Measurements from ENCODE around the gene TMED10.

The TMED10 gene

GRCh38 chr14:75158843-75159614 lies 17.4 kb downstream of the TMED10 start:
- Histone ChIP-seq H3K27ac (no peak overlapping the region), H3K79me2 (peaks cover 64% of the 10 kb centered on the region), H3K4me1 (peaks cover 9% of the 10 kb centered on the region), H3K4me3 (ENCODE audit: low read depth, low read length) (no peak overlapping the region), H3K9me3 (ENCODE audit: control insufficient read depth, low read length) (no peaks in the 10 kb centered on the region), H3K36me3 (ENCODE audit: control insufficient read depth, insufficient read depth, low read length) (no peaks in the 10 kb centered on the region), H2AFZ (no peak overlapping the region), H3K4me2 (ENCODE audit: low read length) (no peak overlapping the region), H3K9ac (no peak overlapping the region), H3K27me3 (ENCODE audit: control insufficient read depth, insufficient read depth, low read length) (no peaks in the 10 kb centered on the region)
- no peak for TF ChIP-seq CTCF (IDR thresholded peaks at IDR 0.05)

DNA sequence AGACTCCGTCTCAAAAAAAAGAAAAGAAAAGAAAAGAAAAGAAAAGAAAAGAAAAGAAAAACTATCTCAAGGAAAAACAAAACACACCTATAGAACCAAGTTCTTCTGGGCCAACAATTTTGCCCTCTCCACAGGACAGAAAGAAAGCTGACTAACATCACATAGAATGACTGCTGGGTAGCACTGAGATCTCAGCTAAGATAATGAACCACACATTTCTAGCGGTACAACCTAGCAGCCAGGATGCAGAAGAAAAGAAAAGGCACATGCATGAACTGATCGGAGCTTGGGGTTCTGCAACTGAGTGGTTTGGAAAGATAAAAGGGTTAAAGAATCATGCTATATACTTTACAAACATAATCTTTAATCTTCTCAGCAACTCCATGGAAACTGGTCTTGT lies 19.5 kb downstream of the TMED10 start:
- Histone ChIP-seq H3K4me3 (ENCODE audit: low read depth, low read length) (no peak overlapping the region), H3K4me2 (ENCODE audit: low read length) (no peak overlapping the region)

DNA sequence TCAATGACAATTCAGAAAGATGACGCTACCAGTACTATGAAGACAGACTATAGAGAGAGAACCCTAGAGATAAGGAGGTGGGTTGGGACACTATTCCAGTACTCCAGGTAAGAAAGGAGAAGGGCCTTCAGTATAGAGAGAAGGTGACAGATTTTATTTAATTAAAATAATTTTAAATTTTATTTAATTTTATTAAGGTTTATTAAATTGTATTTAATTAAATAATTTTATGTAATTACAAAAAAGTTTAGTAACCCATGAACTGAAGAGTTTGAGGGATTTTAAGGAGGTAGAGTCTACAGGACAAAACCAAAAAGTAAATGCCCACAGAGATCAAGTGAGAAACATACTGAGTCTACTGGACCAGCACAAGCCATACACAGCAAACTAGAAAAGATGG lies 20.3 kb downstream of the TMED10 start:
- no peaks in the 10 kb centered on the region for H3K36me3 ChIP-seq (ENCODE audit: control insufficient read depth, insufficient read depth, low read length)
- H3K4me2 ChIP-seq (ENCODE audit: low read length): no peak overlapping the region
- no peak for TF ChIP-seq CTCF (IDR thresholded peaks at IDR 0.05)
- H3K27me3 ChIP-seq (ENCODE audit: control insufficient read depth, insufficient read depth, low read length): no peaks in the 10 kb centered on the region
- no peak overlapping the region for H3K27ac ChIP-seq
- no peak overlapping the region for H3K9ac ChIP-seq
- no peak overlapping the region for H3K4me3 ChIP-seq (ENCODE audit: low read depth, low read length)
- H3K9me3 ChIP-seq (ENCODE audit: control insufficient read depth, low read length): no peaks in the 10 kb centered on the region
- peaks cover 63% of the 10 kb centered on the region for H3K79me2 ChIP-seq
- H2AFZ ChIP-seq: no peak overlapping the region
- H3K4me1 ChIP-seq: peaks cover 7% of the 10 kb centered on the region

More for the DNA sequence above, 19.5 kb downstream of the TMED10 start:
- peaks cover 59% of the 10 kb centered on the region for H3K79me2 ChIP-seq
- no peaks in the 10 kb centered on the region for H3K9me3 ChIP-seq (ENCODE audit: control insufficient read depth, low read length)
- H3K27ac ChIP-seq: no peak overlapping the region
- no peaks in the 10 kb centered on the region for H3K36me3 ChIP-seq (ENCODE audit: control insufficient read depth, insufficient read depth, low read length)
- peaks cover 9% of the 10 kb centered on the region for H3K4me1 ChIP-seq
- H3K9ac ChIP-seq: no peak overlapping the region
- no peak for TF ChIP-seq CTCF (IDR thresholded peaks at IDR 0.05)
- no peaks in the 10 kb centered on the region for H3K27me3 ChIP-seq (ENCODE audit: control insufficient read depth, insufficient read depth, low read length)
- no peak overlapping the region for H2AFZ ChIP-seq

DNA sequence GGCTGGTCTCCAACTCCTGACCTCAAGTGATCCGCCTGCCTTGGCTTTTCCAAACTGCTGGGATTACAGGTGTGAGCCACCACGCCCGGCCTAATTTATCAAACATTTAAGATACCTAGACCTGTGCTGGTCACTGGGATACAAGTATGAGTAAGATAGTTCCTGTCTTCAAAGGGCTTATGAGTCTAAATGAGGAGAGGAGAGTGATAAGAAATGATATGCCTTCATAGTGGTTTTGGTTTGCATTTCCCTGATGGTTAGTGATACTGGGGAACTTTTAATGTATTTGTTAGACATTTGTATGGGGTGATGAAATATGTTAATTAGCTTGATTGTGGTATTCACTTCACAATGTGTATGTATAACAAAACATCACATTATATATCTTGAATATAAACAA lies 21.2 kb downstream of the TMED10 start:
- Histone ChIP-seq H2AFZ (no peak overlapping the region), H3K79me2 (peaks cover 63% of the 10 kb centered on the region), H3K27me3 (ENCODE audit: control insufficient read depth, insufficient read depth, low read length) (no peaks in the 10 kb centered on the region), H3K4me2 (ENCODE audit: low read length) (no peak overlapping the region), H3K4me3 (ENCODE audit: low read depth, low read length) (no peak overlapping the region), H3K4me1 (peaks cover 2% of the 10 kb centered on the region), H3K9ac (no peak overlapping the region), H3K9me3 (ENCODE audit: control insufficient read depth, low read length) (no peaks in the 10 kb centered on the region), H3K36me3 (ENCODE audit: control insufficient read depth, insufficient read depth, low read length) (no peaks in the 10 kb centered on the region), H3K27ac (no peak overlapping the region)
- no peak for TF ChIP-seq CTCF (IDR thresholded peaks at IDR 0.05)

DNA sequence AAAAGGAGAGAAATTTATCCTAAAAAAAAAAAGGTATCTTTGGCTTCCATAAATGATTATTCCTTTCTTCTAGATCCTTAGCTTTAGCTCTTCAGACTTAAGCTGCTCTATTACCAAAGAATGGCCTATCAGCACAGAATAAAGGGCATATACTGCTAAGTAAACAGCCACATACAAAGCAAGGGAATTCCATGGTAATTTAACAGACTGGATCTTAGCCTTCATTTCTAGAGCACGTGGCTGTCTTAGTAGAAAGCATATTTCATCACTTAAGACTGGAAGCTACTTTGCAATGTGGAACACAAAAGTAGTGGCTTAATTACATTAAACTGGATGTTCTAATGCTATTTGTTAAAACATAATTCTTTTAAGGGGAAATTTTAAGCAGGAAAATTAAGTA lies 23.1 kb downstream of the TMED10 start:
- H3K79me2 ChIP-seq: peaks cover 61% of the 10 kb centered on the region
- no peak for TF ChIP-seq CTCF (IDR thresholded peaks at IDR 0.05)
- H3K9me3 ChIP-seq (ENCODE audit: control insufficient read depth, low read length): no peaks in the 10 kb centered on the region
- H3K4me3 ChIP-seq (ENCODE audit: low read depth, low read length): no peak overlapping the region
- no peak overlapping the region for H3K9ac ChIP-seq
- H3K36me3 ChIP-seq (ENCODE audit: control insufficient read depth, insufficient read depth, low read length): no peaks in the 10 kb centered on the region
- no peaks in the 10 kb centered on the region for H3K4me1 ChIP-seq
- no peak overlapping the region for H3K27ac ChIP-seq
- no peak overlapping the region for H2AFZ ChIP-seq
- no peak overlapping the region for H3K4me2 ChIP-seq (ENCODE audit: low read length)
- H3K27me3 ChIP-seq (ENCODE audit: control insufficient read depth, insufficient read depth, low read length): no peaks in the 10 kb centered on the region
